ENCODE results near the gene BDKRB1. TPM values are rescaled to one million over a fixed set of nuclear protein-coding genes. Genes with fewer than 3 reads are reported as not detected.

BDKRB1 gene
- total RNA-seq, 1 experiment from 2014 or later, result not detected

GRCh38 chr14:96297997-96298515, 42.0 kb downstream of the BDKRB1 start:
- no peak overlapping the region for H3K4me3 Mint-ChIP-seq
- no peaks in the 10 kb centered on the region for H3K9me3 Mint-ChIP-seq
- H2BK20ac ChIP-seq (ENCODE audit: low read depth, low read length, poor library complexity, severe bottlenecking), result no peak overlapping the region
- no peak overlapping the region for H2AFZ ChIP-seq (ENCODE audit: low read length)
- no peaks in the 10 kb centered on the region for H3K23me2 ChIP-seq (ENCODE audit: insufficient read length, low read depth, low read length, poor library complexity, severe bottlenecking)
- no peak overlapping the region for H3K56ac ChIP-seq (ENCODE audit: insufficient read length, low read depth, low read length)
- H4K5ac ChIP-seq (ENCODE audit: insufficient read length, low read depth, low read length), result no peak overlapping the region
- H4K8ac ChIP-seq (replicated peaks; ENCODE audit: insufficient read length, low read depth, low read length), result no peak overlapping the region
- no peaks in the 10 kb centered on the region for H3K27me3 ChIP-seq (ENCODE audit: insufficient read depth, low read length)
- no peaks in the 10 kb centered on the region for H3K9me3 ChIP-seq (ENCODE audit: control insufficient read depth, low read depth, low read length)
- no peak overlapping the region for H3K14ac ChIP-seq (ENCODE audit: insufficient read depth, low read length)
- WGBS (ENCODE audit: extremely low coverage, insufficient read length, low lambda C conversion rate), result no CpG with 5 or more reads among the region's 4 CpGs
- no peak overlapping the region for H2BK15ac ChIP-seq (ENCODE audit: low read depth, low read length)
- H3K4ac ChIP-seq (ENCODE audit: low read depth, low read length), result no peak overlapping the region
- H2AK5ac ChIP-seq (ENCODE audit: insufficient read length, low read length), result no peak overlapping the region
- H3K27ac ChIP-seq (ENCODE audit: insufficient read length, low read depth, low read length), result no peak overlapping the region
- no peak overlapping the region for H3K4me2 ChIP-seq (ENCODE audit: insufficient read depth, insufficient read length, low read length)
- H3K27me3 Mint-ChIP-seq (ENCODE audit: low read depth), result no peaks in the 10 kb centered on the region
- H2BK12ac ChIP-seq (ENCODE audit: insufficient read length, low read depth, low read length), result no peak overlapping the region
- no peaks in the 10 kb centered on the region for H4K20me1 ChIP-seq (ENCODE audit: control insufficient read depth, insufficient read depth, insufficient read length)
- no peaks in the 10 kb centered on the region for H3K79me1 ChIP-seq (ENCODE audit: insufficient read depth, low read depth, low read length, poor library complexity, severe bottlenecking)
- H2BK120ac ChIP-seq (ENCODE audit: low read depth, low read length, poor library complexity, severe bottlenecking), result no peak overlapping the region
- TF ChIP-seq CTCF (conservative IDR thresholded peaks at IDR 0.05), result no peak
- DNase-seq, result no peak
- H4K91ac ChIP-seq (ENCODE audit: insufficient read length, low read depth, low read length), result no peak overlapping the region
- H3K9ac ChIP-seq (ENCODE audit: extremely low read depth, insufficient read length, low read length), result no peak overlapping the region
- H3K4me1 Mint-ChIP-seq, result peaks cover 2 to 7% of the 10 kb centered on the region in 2 experiments; a peak in 1 of 4 replicates
- H3K79me2 ChIP-seq (ENCODE audit: insufficient read depth, low read length), result no peaks in the 10 kb centered on the region
- H3K36me3 Mint-ChIP-seq (ENCODE audit: insufficient read depth in 1 of 3, low read depth in 3 of 3), result peaks cover 0 to 3% (median 0%) of the 10 kb centered on the region in 3 experiments; a peak in 2 of 7 replicates
- no peak overlapping the region for H2BK5ac ChIP-seq (ENCODE audit: insufficient read length, low read length)
- no peaks in the 10 kb centered on the region for H3K4me1 ChIP-seq (ENCODE audit: insufficient read depth, low read length)
- no peak overlapping the region for H3K18ac ChIP-seq (ENCODE audit: insufficient read length, low read depth, low read length)
- no peak overlapping the region for H3T11ph ChIP-seq (ENCODE audit: low read length)
- H3K23ac ChIP-seq (ENCODE audit: insufficient read length, low read depth, low read length), result no peak overlapping the region
- H3K27ac Mint-ChIP-seq, result no peak overlapping the region

Measured in H9 (cell line).